ENCODE results near the gene CCDC17. TPM values are rescaled to one million over a fixed set of nuclear protein-coding genes. Genes with fewer than 3 reads are reported as not detected.

CCDC17 gene
- total and polyA plus RNA-seq, 2 of the 8 experiments (the other 6 are each of a cell fraction or from before 2014, with no cell fraction given), result 0.95 to 2.0 TPM

DNA sequence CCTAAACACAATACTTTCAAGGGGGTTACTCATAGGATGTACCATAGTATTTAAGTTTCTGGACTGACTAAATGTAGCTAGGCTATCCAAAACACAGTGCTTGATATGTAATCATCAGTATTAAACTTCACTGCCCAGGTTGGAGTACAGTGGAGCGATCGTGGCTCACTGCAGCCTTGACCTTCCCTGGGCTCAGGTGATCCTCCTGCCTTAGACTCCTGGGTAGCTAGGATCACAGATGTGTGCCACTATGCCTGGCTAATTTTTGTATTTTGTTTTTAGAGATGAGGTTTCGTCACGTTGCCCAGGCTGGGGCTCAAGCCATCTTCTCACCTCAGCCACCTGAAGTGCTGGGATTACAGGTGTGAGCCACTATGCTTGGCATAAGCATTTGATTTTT lies 29.4 kb downstream of the CCDC17 start:
- H2BK15ac ChIP-seq (ENCODE audit: low read length), result no peak overlapping the region
- H3K14ac ChIP-seq (ENCODE audit: insufficient read length), result no peak overlapping the region
- H3K4ac ChIP-seq (replicated peaks; ENCODE audit: insufficient read length, low read depth, low read length), result no peak overlapping the region
- no peak overlapping the region for H2AK5ac ChIP-seq (ENCODE audit: low read depth, low read length)
- no peak overlapping the region for H2AFZ ChIP-seq (ENCODE audit: low read length)
- H4K5ac ChIP-seq (ENCODE audit: insufficient read length, low read depth, low read length), result no peak overlapping the region
- ChIA-PET POLR2A (ENCODE audit: partially characterized antibody) (interaction anchor here (0.6 to 4.6 kb wide), 8 partner anchors 9 to 171 kb away, joined by 3 to 42 read pairs (median 3); partner anchors contain the start of gene NASP), CTCF (ENCODE audit: partially characterized antibody) (interaction anchor here (1.5 kb wide), 1 partner anchor 23 kb away, joined by 4 read pairs; no protein-coding TSS in a partner anchor)
- H2BK20ac ChIP-seq (ENCODE audit: low read length), result no peak overlapping the region
- no peak overlapping the region for H3K23ac ChIP-seq (ENCODE audit: insufficient read length)
- no peak overlapping the region for H3K4me2 ChIP-seq (ENCODE audit: insufficient read depth in 1 of 2, low read depth in 2 of 2, low read length in 2 of 2)
- H2BK12ac ChIP-seq (ENCODE audit: low read depth, low read length), result no peak overlapping the region
- peaks cover 28 to 84% (median 58%) of the 10 kb centered on the region in 4 experiments for H3K36me3 ChIP-seq (ENCODE audit: control insufficient read depth in 2 of 4, insufficient read depth in 4 of 4, low read length in 3 of 4)
- peaks cover 34 to 42% of the 10 kb centered on the region in 2 experiments for H4K20me1 ChIP-seq (replicated peaks in 1 of 2; ENCODE audit: control insufficient read depth in 1 of 2, insufficient read depth in 2 of 2, low read length in 2 of 2)
- H3K4me1 ChIP-seq (replicated peaks in 1 of 4; ENCODE audit: control insufficient read depth in 3 of 4, insufficient read depth in 4 of 4, low read length in 3 of 4), result no peaks in the 10 kb centered on the region
- H4K91ac ChIP-seq (replicated peaks; ENCODE audit: insufficient read length, low read length), result no peak overlapping the region
- H3K18ac ChIP-seq (ENCODE audit: extremely low read depth, low read length), result no peak overlapping the region
- 93% methylated on average over 4 of the region's 4 CpGs; no CpG with 5 or more reads in 1 of the 2 experiments for WGBS, 2 experiments (ENCODE audit: extremely low coverage in 1 of 2, insufficient coverage in 1 of 2, insufficient read length in 1 of 2, insufficient replicate concordance in 2 of 2, low coverage in 1 of 2, low lambda C conversion rate in 2 of 2, missing lambda C conversion rate in 1 of 2)
- no peak overlapping the region for H4K8ac ChIP-seq (ENCODE audit: extremely low read depth, insufficient read depth, low read length)
- H3K56ac ChIP-seq (replicated peaks; ENCODE audit: insufficient read length, low read depth, low read length), result no peak overlapping the region
- H2BK5ac ChIP-seq (ENCODE audit: low read depth, low read length), result no peak overlapping the region
- no peaks in the 10 kb centered on the region for H3K9me3 ChIP-seq (ENCODE audit: insufficient read depth in 2 of 2, low read depth in 1 of 2, low read length in 1 of 2)
- FAIRE-seq (no peak), DNase-seq (ENCODE audit: low read depth in 1 of 2, low spot score in 2 of 2) (no peak)
- no peak overlapping the region for H3K4me3 ChIP-seq (ENCODE audit: extremely low read depth in 1 of 4, insufficient read depth in 2 of 4, low read depth in 3 of 4, low read length in 4 of 4)
- TF ChIP-seq POLR2AphosphoS5 (IDR thresholded peaks at IDR 0.05; ENCODE audit: low read depth, low read length) (peak; percentile 51; the same call in 1 of the 2 replicates), BACH1 (IDR thresholded peaks at IDR 0.05; ENCODE audit: low read length) (no peak), POLR2A (IDR thresholded peaks at IDR 0.05; ENCODE audit: control extremely low read depth in 1 of 2, low read depth in 2 of 2, low read length in 2 of 2) (peak in 1 of 2 experiments; percentile 26; a peak in 1 of 3 replicates), RBBP5 (IDR thresholded peaks at IDR 0.05; ENCODE audit: borderline replicate concordance, low read depth, low read length) (no peak)
- no peaks in the 10 kb centered on the region for H3K23me2 ChIP-seq (ENCODE audit: low read depth, low read length)
- peaks cover 8% of the 10 kb centered on the region for H3K79me1 ChIP-seq (ENCODE audit: low read depth, low read length)
- H2BK120ac ChIP-seq (replicated peaks; ENCODE audit: low read depth, low read length), result no peak overlapping the region
- no peak overlapping the region for H3K27ac ChIP-seq (ENCODE audit: low read depth, low read length)
- H3K9ac ChIP-seq (replicated peaks in 1 of 4; ENCODE audit: extremely low read depth in 1 of 4, low read depth in 3 of 4, low read length in 3 of 4), result no peak overlapping the region
- H3K79me2 ChIP-seq (ENCODE audit: control insufficient read depth in 1 of 2, insufficient read depth in 2 of 2, low read length in 2 of 2), result peaks cover 58 to 99% of the 10 kb centered on the region in 2 experiments
- H3K27me3 ChIP-seq (replicated peaks in 1 of 4; ENCODE audit: control insufficient read depth in 3 of 4, extremely low read depth in 1 of 4, insufficient read depth in 3 of 4, low read length in 3 of 4), result no peaks in the 10 kb centered on the region
